NCI-H460 (cell line): ENCODE measurements around the gene TRIP13. TPM values are rescaled to one million over a fixed set of nuclear protein-coding genes. Genes with fewer than 3 reads are reported as not detected.

Source experiments
- DNase-seq: peaks from one replicate; pipeline ENCODE4 v3.0.0-alpha.2; 2016; ENCODE audit warnings: low read depth; ENCODE audit errors: extremely low read depth
- total RNA-seq: library from RNA; depleted of rRNA; stranded (reverse); fragments of >200 nt; shearing (Covaris generic); gene quantifications from 2 replicates; pipeline ENCODE4 v1.2.3, GENCODE V29; 2014

TRIP13 gene
- total RNA-seq, 1 experiment from 2014 or later = 35.1 TPM

- DNase-seq = no peak
These were observed 57.3 kb downstream of the TRIP13 start for GRCh38 chr5:949815-950560.

DNA sequence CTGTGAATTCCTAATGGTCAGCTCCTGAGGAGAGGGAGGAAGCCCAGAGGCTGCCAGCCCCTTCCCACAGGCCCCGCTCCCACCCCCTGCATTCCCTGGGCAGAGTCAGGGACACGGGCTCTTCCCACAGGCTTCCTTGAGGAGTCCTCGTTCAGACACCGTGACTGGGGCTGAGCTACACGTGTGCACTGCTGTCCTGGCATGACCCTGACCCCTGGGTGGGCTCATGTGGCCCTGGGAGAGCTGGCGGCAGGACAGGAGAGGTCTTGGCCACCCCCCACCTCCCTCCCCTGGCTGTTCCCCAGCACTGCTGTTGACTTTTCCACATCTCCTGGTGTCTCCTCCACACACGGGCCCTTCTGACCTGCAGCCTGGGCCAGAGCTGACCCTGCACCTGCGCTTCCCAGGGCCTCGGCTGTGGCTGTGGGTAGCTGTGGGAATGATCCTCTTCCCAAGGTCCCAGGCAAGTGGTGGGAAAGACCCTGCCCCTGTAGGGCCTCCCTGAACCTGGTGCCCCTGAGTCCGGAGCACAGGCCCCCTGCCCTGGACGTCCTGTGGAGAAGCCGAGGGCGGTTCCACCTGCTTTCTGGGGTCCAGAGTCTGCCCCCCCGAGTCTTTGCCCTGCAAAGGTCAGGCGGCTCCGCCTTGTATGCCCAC lies 59.4 kb downstream of the TRIP13 start:
- no peak for DNase-seq

DNA sequence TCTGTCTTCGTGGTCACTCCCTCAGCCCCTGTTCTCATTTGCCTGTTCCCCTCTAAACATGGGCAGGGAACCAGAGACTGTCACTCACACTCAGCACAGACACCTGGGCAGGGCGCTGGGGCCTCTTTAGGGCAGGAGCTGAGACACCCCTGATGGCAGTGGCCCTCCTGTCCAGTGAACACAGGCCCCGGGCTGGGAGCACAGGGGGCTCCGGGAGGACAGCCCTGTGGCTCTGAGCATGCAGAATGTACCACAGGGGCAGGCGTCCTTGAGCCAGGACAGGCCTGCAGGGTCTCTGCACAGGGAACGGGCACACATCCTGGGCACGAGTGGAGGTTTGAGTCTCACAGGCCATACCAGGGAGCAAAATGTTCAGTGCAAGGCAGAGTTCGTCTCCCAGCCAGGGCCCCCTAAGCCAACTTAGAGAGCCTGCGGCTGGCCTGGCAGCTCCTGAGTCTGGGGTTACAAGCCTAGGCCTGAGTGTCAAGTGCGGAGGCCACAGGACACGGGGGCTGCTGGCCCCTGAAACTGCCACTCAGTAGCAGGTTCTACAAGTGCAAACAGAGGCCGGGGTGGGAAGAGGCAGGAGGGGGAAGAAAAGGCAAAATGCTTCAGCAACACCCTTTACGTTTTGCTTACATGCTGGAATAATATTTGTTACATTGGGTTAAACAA lies 60.0 kb downstream of the TRIP13 start:
- DNase-seq = no peak

GRCh38 chr5:953535-954449 lies 61.1 kb downstream of the TRIP13 start:
- no peak for DNase-seq

GRCh38 chr5:955886-956761 lies 63.4 kb downstream of the TRIP13 start:
- DNase-seq = no peak

GRCh38 chr5:956941-957747 lies 64.5 kb downstream of the TRIP13 start:
- no peak for DNase-seq

DNA sequence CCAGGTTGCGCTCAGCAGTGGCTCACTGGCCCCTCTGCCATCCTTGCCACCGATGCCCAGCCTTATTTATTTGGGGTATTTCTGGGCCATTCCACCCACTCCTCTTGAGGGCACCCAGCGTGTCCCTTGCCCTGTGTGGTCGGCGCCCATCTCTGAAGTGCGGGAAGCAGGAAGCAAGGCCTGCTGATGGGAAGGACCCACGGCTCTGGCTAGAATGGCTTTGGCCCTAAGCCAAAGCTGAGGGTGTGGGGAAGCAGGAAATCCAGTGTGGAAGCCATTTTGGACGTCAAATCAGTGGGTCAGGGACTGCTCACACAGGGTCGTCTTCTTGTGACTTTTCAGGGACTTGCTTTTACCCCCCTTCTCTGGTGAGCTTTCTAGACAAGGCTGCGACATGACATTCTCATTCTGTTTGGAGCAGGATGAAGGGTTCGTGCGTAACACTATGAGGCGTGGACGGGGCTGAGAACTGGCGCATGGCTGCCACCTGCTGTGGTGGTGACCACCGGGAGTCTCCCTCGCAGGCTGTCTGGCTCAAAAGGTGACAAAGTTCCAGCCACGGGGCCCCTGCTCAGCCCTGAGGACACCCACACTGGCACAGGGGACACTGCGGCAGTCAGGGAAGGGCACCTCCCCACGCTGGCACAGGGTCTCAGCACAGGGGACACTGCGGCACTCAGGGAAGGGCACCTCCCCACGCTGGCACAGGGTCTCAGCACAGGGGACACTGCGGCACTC lies 65.2 kb downstream of the TRIP13 start:
- no peak for DNase-seq

DNA sequence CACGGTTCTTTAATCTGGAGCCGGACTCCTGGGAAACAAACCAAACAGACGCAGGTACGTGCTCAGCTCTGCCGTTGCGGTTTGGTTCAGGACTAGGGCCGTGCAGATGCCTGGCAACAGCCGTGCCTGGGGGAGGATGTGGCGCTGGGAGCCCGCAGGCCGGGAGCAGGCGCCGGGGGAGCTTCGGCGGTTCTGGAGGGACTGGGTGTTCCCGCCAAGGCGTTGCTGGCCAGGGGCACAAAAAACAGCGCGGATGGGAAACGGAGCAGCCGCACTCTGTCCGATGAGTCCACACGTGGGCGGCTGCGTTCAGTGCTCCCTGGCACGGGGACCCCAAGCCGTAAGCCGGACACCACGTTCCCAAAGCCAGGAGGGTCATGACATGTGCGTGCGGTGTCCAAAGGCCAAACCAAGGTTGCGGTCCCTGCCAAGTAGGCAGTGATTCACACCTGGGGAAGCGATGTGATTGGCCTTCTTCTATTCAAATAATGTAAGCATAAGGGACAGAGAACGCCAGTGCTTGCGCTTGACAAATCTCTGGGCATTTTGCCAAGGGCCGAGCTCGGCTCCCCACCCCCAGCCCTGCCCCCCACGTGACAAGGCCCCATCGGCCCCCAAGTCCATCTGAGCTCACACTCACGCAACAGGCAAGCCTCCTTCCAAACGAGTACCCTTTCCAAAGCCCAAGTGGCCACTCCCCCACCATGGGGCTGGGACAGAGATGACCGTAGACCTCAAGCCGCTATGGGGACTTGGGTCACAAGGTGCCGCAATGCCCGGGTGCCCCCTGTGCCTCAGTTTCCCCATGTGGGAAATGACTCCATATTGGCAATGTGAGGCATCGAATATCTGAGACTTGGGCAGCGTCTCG lies 66.3 kb downstream of the TRIP13 start:
- no peak for DNase-seq

- DNase-seq = no peak
These were observed 67.2 kb downstream of the TRIP13 start for GRCh38 chr5:959581-960531.

- DNase-seq = peak; percentile 46
These were observed 67.9 kb downstream of the TRIP13 start for GRCh38 chr5:960551-960950.

DNA sequence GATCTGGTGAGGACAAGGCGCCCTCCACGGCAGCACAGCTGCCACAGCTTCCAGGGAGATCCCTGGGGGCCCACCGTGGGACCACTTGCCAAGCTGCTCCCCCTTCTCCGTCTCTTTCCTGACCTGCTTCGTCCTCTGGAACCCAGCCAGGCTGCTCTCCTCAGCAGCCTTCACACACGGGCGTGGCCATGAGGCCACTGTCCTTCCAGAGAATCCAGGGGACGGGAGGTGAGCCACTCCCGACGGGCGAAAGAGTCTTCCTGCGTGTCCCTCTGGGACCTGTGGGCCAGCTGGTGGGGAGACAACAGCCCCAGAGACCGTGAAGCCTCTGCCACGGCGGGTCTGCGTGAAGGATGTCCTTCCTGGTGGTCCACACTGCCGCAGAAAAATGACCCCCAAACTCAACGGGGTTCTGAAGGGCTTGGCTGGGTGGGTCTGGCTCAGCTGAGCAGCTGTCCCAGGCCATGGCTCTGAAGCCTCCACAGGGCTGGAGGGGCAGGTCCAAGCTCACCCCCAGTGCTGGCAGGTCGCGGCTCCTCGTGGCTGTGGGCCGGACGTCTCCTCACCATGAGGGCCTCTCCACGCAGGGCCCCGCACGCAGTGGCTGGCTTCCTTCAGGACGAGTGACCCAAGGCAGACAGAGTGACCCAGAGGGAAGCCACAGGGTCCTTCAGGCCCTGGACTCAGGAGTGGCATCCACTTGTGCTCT lies 68.5 kb downstream of the TRIP13 start:
- no peak for DNase-seq

GRCh38 chr5:961711-962240 lies 69.1 kb downstream of the TRIP13 start:
- DNase-seq = no peak

DNA sequence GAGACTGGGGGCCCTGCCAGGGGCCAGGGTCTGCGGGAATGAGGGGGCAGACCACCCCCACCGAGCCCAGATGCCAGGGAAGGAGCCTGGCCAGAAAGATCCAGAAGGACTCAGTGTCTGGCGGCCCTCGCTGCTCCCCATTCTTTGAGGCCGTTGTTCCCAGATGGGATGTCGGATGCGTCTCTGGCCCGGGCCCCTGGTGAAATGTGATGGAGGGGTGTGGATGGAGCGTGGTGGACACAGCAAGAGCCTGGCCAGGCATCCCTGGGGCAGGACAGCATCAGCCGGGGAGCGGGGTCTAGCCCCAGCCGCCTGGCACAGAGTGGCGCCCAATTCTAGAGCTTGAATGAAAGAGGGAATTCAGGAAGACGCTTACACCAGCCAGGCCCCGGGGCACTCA lies 69.7 kb downstream of the TRIP13 start:
- DNase-seq = no peak

DNA sequence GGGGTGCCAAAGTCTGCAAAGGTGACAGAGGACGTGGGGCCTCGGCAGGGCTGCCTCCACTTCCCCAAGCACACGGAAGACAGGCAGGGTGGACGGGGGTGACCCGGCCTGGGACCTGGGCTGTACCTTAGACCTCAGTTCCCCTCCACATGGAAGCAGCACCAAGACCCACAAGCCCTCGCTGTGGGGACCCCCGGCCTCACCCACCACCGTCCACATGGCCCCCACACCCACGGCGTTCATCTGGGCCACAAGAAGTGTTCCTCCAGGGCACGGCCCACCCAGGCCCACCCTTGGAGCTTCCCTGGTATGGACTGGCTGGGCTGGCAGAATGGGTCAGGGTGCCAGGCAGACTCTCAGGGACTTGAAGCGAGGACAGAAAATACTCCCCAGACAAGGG lies 70.1 kb downstream of the TRIP13 start:
- no peak for DNase-seq

GRCh38 chr5:963310-963672 lies 70.6 kb downstream of the TRIP13 start:
- DNase-seq = no peak
